Fibroblast of skin of right quadriceps (primary cell): Measurements from ENCODE around the gene UBE2G1.
A peak's percentile ranks its signal among the peaks of the same experiment; 100 is the strongest.

ENCODE experiments used
- DNase-seq: peaks from one replicate; pipeline ENCODE4 v3.0.0-alpha.2; 2013

The UBE2G1 gene

DNA sequence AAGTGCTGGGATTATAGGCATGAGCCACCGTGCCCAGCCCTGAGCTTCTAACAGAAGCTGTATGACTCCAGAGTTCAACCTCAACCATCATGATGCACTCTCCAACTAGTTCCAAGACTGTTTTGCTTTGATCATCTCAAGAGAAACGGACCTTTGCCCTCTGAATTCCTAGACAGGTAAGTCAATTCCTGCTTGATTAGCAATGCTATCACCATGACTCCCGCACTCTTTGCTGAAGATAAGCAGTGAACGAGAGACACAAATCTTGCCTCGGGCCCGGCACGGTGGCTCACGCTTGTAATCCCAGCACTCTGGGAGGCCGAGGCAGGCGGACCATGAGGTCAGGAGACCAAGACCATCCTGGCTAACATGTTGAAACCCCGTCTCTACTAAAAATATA lies 124.9 kb downstream of the UBE2G1 start:
- no peak for DNase-seq

DNA sequence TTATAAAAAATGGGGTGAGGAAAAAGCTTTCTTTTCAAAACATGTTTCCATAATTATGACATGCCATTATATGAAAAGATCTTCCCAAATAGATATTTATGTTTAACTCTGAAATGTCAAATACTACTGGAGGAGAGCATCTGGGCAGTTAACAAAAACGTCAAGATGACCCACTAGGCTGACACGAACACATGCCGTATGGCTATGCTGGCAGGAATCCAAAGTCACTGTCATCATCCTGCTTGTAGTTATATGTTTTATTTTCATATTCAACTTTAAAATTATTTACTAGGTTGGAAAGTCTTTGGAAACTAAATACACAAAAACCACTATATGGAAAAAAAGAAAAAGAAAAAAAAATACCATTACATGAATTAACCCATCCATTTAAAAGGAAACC lies 130.0 kb downstream of the UBE2G1 start:
- DNase-seq: peak; percentile 39

DNA sequence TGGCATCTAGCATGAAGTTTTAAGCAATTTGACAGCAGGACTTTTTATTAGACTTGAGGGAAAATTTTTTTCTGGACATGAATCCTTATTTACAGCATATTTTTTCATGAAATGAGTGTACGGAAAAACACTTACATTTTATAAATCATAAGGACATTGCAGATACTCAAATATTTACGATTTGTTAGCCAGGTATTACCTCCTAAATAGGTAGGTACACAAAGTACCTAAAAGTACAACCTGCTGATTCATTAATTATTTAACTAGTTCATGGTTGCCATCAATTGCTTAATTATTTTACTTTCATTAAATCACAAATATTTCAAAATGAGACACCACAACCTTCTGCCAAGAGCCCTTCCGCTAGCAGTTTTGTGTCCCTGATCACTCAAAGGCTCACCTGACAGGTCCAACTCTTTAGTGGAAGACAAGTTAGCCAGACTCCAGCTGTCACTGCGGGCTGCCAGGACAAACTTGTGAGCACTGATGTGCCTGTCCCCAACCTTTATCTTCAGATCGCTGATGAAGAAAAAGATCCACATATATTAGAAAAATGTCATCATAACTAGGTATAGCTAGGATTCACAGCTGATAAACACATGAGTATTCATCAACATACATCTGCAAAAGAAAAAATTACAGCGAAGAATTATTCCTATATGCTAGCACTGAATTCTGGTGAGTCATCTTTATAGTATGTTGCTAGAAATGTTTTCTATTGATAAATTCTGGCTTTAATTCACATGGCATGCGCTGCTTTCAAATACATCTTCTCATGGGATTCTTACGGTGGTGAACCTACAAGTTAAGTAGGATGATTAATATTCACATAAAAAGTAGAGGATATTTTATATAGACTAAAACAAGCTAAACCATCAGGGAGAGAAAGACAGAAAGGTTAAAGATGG lies 130.8 kb downstream of the UBE2G1 start:
- peak; percentile 86 for DNase-seq

DNA sequence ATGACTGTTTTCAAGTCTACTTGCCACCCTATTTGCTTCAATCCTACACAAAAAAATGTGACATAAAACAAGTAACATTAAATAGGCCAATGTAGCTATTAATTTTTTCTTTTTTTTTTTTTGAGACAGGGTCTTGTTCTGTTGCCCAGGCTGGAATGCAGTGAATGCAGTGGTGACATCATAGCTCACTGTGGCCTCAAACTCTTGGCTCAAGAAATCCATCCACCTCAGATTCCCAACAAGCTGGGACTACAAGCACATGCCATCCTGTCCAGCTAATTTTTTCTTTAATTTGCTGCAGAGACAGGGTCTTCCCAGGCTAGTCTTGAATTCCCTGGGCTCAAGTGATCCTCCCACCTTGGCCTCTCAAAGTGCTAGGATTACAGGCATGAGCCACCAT lies 132.1 kb downstream of the UBE2G1 start:
- DNase-seq: peak; percentile 53

DNA sequence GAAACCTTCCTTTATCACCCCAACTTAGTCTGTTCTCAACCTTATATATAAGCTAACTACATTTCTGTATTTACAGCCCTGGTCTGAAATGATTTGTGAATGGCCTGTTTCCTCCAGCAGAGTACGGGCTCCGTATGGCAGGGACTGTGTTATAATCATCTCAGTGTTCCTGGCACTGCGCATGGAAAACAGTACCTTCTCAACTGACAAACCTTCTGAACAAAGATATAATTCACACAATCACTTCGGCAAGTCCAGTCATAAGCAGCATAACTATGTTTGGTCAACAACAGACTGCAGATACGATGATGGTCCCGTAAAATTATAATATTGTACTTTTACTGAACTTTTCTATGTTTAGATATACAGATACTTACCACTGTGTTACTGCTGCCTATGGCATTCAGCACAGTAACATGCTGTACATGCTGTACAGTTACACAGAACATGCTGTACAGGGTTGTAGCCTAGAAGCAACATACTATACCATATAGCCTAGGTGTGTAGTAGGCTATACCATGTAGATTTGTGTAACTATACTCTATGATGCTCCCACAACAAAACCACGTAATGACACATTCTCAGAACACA lies 132.7 kb downstream of the UBE2G1 start:
- no peak for DNase-seq

DNA sequence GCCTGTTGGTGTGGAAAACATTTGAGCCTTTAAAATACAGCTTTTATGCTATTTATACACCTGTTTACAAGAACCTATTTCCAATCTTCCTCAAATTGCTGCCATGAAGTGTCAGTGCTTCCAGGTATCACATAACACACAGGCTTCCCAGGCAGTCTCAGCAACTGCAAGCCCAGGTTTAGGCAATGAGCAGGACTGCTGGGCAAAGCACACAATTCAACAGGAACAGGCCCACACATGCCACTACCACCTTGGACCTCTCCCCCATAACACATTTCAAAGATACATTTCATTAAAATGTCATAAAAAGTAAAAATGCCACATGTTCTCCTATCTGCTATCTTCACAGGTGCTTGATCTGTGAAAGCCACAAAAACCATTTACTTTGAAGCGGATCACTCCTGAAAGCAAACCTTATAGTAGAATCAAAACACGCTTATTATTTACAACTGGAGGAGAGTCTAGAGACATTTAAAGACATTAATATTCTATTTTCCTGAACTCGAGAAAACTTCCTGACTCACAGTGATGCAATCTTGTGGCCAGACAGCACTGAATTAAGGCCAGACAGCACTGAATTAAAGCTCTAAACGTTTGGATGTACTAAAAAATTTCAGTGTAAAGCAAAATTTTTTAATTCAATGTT lies 134.2 kb downstream of the UBE2G1 start:
- peak; percentile 62 for DNase-seq

DNA sequence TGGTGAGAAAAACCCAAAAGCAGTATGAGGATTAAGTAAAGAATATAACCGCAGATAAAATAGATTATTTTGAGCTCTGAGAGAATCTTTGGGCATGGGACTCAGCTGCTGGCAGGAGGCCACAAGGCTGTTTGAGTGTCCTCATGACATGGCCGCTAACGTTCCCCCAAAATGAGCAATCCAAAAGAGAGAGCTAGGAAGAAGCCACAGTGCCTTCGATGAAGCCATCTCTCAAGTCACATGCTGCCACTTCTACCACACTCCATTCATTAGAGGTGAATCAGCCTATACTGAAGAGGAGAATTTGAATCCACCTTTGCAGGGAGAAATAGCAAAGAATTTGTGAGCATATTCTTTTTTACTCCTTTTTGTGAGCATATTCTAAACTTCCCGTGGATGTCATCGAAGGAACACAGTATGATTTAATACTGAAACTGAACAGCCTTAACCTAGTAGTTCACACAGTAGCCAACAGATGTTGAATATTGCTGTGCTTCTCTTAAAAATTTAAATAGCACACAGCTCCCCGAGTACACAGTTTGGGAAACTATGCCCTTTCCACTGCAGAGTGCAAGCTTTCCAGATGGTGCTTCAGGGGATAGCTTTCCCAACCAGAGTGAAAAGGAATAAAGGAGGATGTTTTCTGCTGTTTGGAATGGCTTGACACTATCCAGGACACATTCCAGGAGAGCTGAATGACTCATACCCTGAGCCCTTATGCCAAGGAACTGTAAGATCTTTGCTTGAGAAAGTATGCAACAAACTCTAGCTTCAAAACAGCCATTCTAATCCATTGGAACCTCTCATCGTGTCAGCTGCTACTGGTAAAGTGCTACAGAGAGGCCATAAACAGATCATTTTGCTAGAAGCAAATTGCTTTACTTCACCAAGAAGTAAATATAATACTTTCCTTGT lies 136.6 kb downstream of the UBE2G1 start:
- DNase-seq: peak; percentile 97

DNA sequence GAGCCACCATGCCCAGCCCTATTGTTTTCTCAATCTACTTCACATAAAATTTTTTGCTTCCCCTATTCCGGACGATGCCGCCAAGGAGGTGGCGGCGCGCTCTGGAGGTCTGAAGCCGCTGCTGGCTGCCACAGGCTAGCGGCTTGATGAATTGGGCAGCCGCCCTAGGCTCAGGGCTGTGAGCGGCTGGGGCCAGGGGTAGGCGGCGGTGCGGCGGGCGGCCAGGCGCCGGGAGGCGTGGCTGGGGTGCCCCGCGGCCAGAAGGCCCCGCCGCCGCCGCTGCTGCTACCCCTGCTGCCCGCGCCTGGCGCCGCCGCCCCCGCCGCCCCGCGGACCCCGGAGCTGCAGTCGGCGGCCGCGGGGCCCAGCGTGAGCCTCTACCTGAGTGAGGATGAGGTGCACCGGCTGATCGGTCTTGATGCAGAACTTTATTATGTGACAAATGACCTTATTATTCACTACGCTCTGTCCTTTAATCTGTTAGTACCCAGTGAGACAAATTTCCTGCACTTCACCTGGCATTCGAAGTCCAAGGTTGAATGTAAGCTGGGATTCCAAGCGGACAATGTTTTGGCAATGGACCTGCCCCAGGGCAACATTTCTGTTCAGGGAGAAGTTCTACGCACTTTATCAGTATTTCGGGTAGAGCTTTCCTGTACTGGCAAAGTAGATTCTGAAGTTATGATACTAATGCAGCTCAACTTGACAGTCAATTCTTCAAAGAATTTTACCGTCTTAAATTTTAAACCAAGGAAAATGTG lies 144.4 kb downstream of the UBE2G1 start:
- no peak for DNase-seq

DNA sequence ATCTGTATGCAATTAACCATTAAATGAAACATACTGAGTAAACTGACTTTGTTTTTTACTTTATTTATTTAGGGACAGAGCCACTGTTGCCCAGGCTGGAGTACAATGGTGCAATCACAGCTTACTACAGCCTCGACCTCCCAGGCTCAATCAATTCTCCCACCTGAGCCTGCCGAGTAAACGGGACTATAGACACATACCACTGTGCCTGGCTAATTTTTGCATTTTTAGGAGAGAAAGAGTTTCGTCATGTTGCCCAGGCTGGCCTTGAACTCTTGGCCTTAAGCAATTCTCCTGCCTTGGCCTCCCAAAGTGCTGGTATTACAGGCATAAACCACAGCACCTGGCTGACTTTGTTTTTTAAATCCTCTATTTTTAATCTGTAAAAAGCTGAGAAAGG lies 145.3 kb downstream of the UBE2G1 start:
- no peak for DNase-seq

DNA sequence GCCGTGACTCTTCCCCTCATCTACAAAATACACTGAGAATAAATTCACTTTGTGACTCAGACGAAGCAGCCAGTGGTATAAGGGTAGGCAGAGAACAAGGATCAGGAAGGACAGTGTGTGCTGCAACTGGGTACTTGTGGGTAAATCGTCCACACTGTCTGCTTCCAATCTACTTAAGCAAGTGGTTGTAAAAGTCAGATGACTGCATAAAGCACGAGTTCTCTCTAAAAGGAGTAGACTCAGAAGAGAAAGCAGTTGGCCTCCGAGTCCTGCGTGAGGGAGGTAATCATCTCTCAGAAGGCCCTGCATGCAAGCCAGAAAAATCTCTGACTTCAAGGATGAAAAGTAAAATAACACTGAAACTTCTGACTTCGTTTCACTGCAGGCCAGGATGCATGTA lies 145.8 kb downstream of the UBE2G1 start:
- DNase-seq: peak; percentile 24
